Neural progenitor cell (in vitro differentiated cells): ENCODE data around the gene RTL10. TPM values are rescaled to one million over a fixed set of nuclear protein-coding genes. Genes with fewer than 3 reads are reported as not detected.
A peak's percentile ranks its signal among the peaks of the same experiment; 100 is the strongest.

Source experiments
- DNase-seq: peaks from one replicate; pipeline ENCODE4 v3.0.0-alpha.2; 2016; ENCODE audit warnings: low spot score
- H2AFZ ChIP-seq: fragments of 200-600 bp; sonication (generic); replicated peaks from 2 replicates; pipeline ENCODE4 v1.6.1; 2016; ENCODE audit warnings: antibody characterized with exemption
- H3F3A ChIP-seq: fragments of 200-600 bp; sonication (generic); 2 replicates; pipeline ENCODE4 v1.6.1; 2016; ENCODE audit warnings: antibody characterized with exemption, low read depth
- H3K27ac ChIP-seq: fragments of 200-600 bp; sonication (generic); 2 replicates; pipeline ENCODE4 v1.5.1; 2016; ENCODE audit warnings: mild to moderate bottlenecking
- H3K27me3 ChIP-seq: fragments of 200-600 bp; sonication (generic); 2 replicates; pipeline ENCODE4 v1.6.1; 2016; ENCODE audit warnings: mild to moderate bottlenecking, moderate library complexity
- H3K36me3 ChIP-seq: fragments of 200-600 bp; sonication (generic); 2 replicates; pipeline ENCODE4 v1.5.1; 2016
- H3K4me1 ChIP-seq: fragments of 200-600 bp; sonication (generic); 2 replicates; pipeline ENCODE4 v1.6.1; 2016; ENCODE audit warnings: mixed run types
- H3K4me2 ChIP-seq: fragments of 200-600 bp; sonication (generic); 2 replicates; pipeline ENCODE4 v1.6.1; 2016
- H3K4me3 ChIP-seq: fragments of 200-600 bp; sonication (generic); 2 replicates; pipeline ENCODE4 v1.5.1; 2016
- H3K79me2 ChIP-seq: fragments of 200-600 bp; sonication (generic); 2 replicates; pipeline ENCODE4 v1.6.1; 2016; ENCODE audit warnings: low read depth
- H3K9ac ChIP-seq: fragments of 200-600 bp; sonication (generic); 2 replicates; pipeline ENCODE4 v1.6.1; 2016
- H3K9me3 ChIP-seq: fragments of 200-600 bp; sonication (generic); 2 replicates; pipeline ENCODE4 v1.5.1; 2016; ENCODE audit warnings: low read depth
- H4K20me1 ChIP-seq: fragments of 200-600 bp; sonication (generic); 2 replicates; pipeline ENCODE4 v1.6.1; 2016; ENCODE audit warnings: low read depth
- H3K27ac Mint-ChIP-seq: 3 replicates; pipeline ENCODE4 v1.8.0; 2021; ENCODE audit warnings: mixed read lengths
- H3K27me3 Mint-ChIP-seq: 2 replicates; pipeline ENCODE4 v1.8.0; 2022; ENCODE audit warnings: low read depth, mild to moderate bottlenecking, inconsistent platforms, moderate library complexity, mixed read lengths; ENCODE audit not compliant: insufficient read depth
- H3K36me3 Mint-ChIP-seq: 3 replicates; pipeline ENCODE4 v1.8.0; 2021; ENCODE audit warnings: mixed read lengths
- H3K4me1 Mint-ChIP-seq: 3 replicates; pipeline ENCODE4 v1.8.0; 2021; ENCODE audit warnings: mixed read lengths
- H3K4me3 Mint-ChIP-seq: 3 replicates; pipeline ENCODE4 v1.8.0; 2021; ENCODE audit warnings: mild to moderate bottlenecking, moderate library complexity, mixed read lengths
- H3K9me3 Mint-ChIP-seq: 3 replicates; pipeline ENCODE4 v1.8.0; 2020; ENCODE audit warnings: mixed read lengths
- EZH2 ChIP-seq: fragments of 200-600 bp; sonication (generic); IDR thresholded peaks from 2 replicates; pipeline ENCODE4 v1.6.1; 2017; ENCODE audit warnings: antibody characterized with exemption, mild to moderate bottlenecking, moderate library complexity
- EZH2phosphoT487 ChIP-seq: fragments of 200-600 bp; sonication (generic); IDR thresholded peaks from 2 replicates; pipeline ENCODE4 v1.6.1; 2017; ENCODE audit warnings: antibody characterized with exemption
- total RNA-seq: library from RNA; depleted of rRNA; stranded (reverse); fragments of >200 nt; gene quantifications from 2 replicates; pipeline ENCODE4 v1.2.3, GENCODE V29; 2015; ENCODE audit warnings: low replicate concordance
- TF ChIP-seq, protein P1 (sequence below): fragments of 200-600 bp; sonication (generic); IDR thresholded peaks from 2 replicates; pipeline ENCODE4 v1.5.1; 2017; ENCODE audit warnings: antibody characterized with exemption, mild to moderate bottlenecking

Gene RTL10
- total RNA-seq, 1 donor from 2014 or later: 7.3 TPM

DNA sequence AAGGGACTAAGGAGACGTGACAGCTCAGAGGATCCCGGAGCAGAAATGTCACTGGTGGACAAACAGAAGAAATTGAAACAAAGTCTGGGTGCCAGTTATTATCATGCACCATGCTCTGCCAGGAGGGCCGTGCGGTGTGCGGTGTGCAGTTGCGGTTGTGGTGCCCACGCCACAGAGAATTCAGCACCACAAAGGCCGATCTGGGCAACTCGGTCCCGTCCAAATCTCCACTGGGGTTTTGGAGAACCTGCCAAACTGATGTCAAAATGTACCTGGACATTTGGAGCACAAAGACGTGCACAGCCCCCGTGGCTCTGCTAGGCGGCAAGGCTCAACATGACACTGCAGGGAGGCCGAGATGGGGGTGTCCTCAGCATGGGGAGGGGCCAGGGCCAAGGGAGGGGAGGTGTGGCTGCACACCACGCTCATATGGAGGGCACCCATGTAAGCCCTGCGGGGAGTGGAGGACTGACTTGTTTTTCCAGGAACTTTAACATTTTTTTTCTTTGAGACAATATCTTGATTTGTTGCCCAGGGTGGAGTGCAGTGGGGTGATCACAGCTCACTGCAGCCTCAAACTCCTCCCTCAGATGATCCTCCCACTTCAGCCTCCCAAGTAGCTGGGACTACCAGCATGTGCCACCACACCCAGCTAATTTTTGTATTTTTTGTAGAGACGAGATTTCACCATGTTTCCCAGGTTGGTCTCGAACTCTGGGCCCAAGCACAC, 39.4 kb downstream of the RTL10 start:
- no peaks in the 10 kb centered on the region for H3K9me3 Mint-ChIP-seq
- Histone ChIP-seq H4K20me1 (no peaks in the 10 kb centered on the region), H3K79me2 (no peaks in the 10 kb centered on the region), H3K4me2 (no peak overlapping the region), H3F3A (no peaks in the 10 kb centered on the region), H3K4me3 (no peak overlapping the region), H3K27me3 (no peaks in the 10 kb centered on the region), H2AFZ (no peak overlapping the region), H3K9me3 (no peaks in the 10 kb centered on the region), H3K27ac (no peak overlapping the region), H3K4me1 (no peaks in the 10 kb centered on the region), H3K9ac (no peak overlapping the region), H3K36me3 (no peaks in the 10 kb centered on the region)
- H3K36me3 Mint-ChIP-seq: no peaks in the 10 kb centered on the region
- H3K4me3 Mint-ChIP-seq: no peak overlapping the region
- no peak overlapping the region for H3K27ac Mint-ChIP-seq
- TF ChIP-seq EZH2phosphoT487: no peak
- H3K27me3 Mint-ChIP-seq: no peaks in the 10 kb centered on the region
- no peak for DNase-seq
- H3K4me1 Mint-ChIP-seq: peaks cover 11% of the 10 kb centered on the region

DNA sequence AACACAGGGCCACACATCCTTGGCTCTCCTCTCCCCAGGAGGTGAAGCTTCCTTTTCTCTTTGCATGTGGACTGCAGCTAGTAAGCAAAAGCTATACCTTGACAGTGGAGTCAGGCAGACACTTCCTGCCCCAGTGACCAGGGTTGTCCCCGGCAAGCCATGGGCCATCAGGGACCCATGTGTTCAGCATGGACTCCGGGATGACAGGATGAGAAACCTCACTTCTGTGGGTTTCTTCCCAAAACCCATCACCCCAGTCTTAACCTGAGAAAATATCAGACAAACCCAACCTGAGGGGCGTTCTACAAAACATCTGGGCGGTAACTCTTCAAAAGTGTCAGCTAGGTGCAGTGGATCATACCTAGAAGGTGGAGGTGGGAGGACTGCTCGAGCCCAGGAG, 40.2 kb downstream of the RTL10 start:
- Histone ChIP-seq H4K20me1 (no peaks in the 10 kb centered on the region), H3K4me2 (no peak overlapping the region), H3K4me1 (no peaks in the 10 kb centered on the region), H3K9me3 (no peaks in the 10 kb centered on the region), H3K4me3 (no peak overlapping the region), H3K27ac (no peak overlapping the region), H3K36me3 (no peaks in the 10 kb centered on the region), H2AFZ (no peak overlapping the region), H3F3A (no peaks in the 10 kb centered on the region), H3K79me2 (no peaks in the 10 kb centered on the region), H3K9ac (no peak overlapping the region), H3K27me3 (no peaks in the 10 kb centered on the region)
- DNase-seq: no peak
- Mint-ChIP-seq H3K36me3 (no peaks in the 10 kb centered on the region), H3K9me3 (no peaks in the 10 kb centered on the region), H3K27me3 (no peaks in the 10 kb centered on the region), H3K4me3 (no peak overlapping the region), H3K27ac (peak overlapping the region; percentile 43), H3K4me1 (peaks cover 11% of the 10 kb centered on the region)
- TF ChIP-seq EZH2phosphoT487: no peak
- TF ChIP-seq, protein P1, sequence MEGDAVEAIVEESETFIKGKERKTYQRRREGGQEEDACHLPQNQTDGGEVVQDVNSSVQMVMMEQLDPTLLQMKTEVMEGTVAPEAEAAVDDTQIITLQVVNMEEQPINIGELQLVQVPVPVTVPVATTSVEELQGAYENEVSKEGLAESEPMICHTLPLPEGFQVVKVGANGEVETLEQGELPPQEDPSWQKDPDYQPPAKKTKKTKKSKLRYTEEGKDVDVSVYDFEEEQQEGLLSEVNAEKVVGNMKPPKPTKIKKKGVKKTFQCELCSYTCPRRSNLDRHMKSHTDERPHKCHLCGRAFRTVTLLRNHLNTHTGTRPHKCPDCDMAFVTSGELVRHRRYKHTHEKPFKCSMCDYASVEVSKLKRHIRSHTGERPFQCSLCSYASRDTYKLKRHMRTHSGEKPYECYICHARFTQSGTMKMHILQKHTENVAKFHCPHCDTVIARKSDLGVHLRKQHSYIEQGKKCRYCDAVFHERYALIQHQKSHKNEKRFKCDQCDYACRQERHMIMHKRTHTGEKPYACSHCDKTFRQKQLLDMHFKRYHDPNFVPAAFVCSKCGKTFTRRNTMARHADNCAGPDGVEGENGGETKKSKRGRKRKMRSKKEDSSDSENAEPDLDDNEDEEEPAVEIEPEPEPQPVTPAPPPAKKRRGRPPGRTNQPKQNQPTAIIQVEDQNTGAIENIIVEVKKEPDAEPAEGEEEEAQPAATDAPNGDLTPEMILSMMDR: no peak
- TF ChIP-seq EZH2: no peak

DNA sequence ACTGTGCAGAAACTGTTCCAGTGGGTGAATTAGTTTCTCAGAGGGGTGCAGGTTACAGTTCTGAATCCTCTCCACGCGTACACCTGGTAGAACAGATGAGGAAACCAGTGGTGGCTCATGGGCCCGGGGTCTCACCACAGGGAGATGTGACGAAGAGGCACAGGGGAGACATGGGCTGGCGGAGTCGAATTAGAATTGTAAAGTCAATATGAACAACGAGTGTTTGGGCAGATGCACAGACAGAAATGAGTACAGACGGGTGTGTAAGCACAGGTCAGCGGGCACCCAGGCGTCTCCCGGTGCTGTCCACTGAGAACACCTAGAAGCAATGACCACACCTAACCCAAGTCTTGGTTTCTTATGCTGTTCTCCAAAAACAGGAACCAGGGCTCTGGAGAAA, 41.8 kb downstream of the RTL10 start:
- Histone ChIP-seq H3K4me3 (no peak overlapping the region), H3K36me3 (no peaks in the 10 kb centered on the region), H3K27me3 (no peaks in the 10 kb centered on the region), H3K79me2 (no peaks in the 10 kb centered on the region), H3K9ac (no peak overlapping the region), H3F3A (no peaks in the 10 kb centered on the region), H2AFZ (no peak overlapping the region), H3K27ac (no peak overlapping the region), H3K9me3 (no peaks in the 10 kb centered on the region), H3K4me1 (no peaks in the 10 kb centered on the region), H4K20me1 (no peaks in the 10 kb centered on the region), H3K4me2 (no peak overlapping the region)
- TF ChIP-seq EZH2 (no peak), EZH2phosphoT487 (no peak)
- TF ChIP-seq, protein P1: no peak
- no peaks in the 10 kb centered on the region for H3K36me3 Mint-ChIP-seq
- H3K27me3 Mint-ChIP-seq: no peaks in the 10 kb centered on the region
- H3K4me1 Mint-ChIP-seq: peaks cover 11% of the 10 kb centered on the region
- H3K9me3 Mint-ChIP-seq: no peaks in the 10 kb centered on the region
- DNase-seq: no peak
- H3K4me3 Mint-ChIP-seq: no peak overlapping the region
- no peak overlapping the region for H3K27ac Mint-ChIP-seq
